OCI-LY3 (cell line): ENCODE results near the gene LPAR2.
A peak's percentile ranks its signal among the peaks of the same experiment; 100 is the strongest.

Source experiments
- EZH2phosphoT487 ChIP-seq: fragments of 200-600 bp; shearing (Covaris generic); IDR thresholded peaks from 2 replicates; pipeline ENCODE4 v1.6.1; 2018; ENCODE audit warnings: antibody characterized with exemption, mixed run types, low read depth
- TF ChIP-seq, protein P1 (sequence below): fragments of 200-600, 300-600 bp; sonication (generic); IDR thresholded peaks from 2 replicates; pipeline ENCODE4 v1.5.1; 2014; ENCODE audit warnings: antibody characterized with exemption, low read length, low read depth

DNA sequence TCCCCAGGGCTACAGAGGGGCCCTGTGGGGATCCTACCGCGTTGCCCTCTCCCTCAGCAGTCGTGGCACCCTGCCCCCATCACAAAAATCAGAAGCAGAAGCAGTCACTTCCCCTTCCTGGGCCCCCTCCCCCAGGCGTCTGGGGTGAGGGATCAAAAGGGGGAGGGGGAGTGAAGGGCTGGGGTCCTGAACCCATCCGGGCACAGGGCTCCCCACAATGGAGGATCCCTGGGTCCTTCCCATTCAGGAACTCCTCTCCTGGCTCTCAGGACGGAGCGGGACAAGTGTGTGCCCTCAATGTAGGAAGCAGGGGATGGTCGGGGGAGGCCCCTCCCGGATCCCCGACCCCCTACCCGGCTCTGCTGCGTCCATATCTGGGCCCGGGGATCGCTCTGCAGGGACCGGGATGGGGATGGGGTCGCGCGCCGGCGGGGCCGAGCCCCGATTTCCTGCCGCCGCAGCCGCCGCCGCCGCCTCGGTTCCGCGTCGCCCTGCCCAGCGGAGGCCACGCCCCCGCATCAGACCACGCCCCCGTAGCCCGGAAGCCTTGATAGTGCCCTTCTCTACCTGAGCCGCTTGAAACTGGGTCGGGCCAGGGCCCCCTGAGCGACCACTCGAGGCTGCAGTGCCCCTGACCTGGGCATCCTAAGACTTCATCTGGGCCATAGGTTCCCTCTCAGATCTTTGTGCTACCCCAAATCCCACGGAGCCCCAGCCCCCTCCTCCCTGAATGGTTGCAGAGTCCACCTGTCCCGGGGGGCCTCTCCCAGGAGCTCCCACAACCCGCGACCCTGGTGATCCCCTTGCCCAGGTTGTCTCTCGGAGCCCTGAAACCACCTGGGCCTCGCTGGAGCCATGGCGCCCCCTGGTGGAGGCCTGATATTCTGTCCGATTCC lies 15.4 kb upstream of the LPAR2 start, which contains the start of gene GMIP:
- TF ChIP-seq, protein P1, sequence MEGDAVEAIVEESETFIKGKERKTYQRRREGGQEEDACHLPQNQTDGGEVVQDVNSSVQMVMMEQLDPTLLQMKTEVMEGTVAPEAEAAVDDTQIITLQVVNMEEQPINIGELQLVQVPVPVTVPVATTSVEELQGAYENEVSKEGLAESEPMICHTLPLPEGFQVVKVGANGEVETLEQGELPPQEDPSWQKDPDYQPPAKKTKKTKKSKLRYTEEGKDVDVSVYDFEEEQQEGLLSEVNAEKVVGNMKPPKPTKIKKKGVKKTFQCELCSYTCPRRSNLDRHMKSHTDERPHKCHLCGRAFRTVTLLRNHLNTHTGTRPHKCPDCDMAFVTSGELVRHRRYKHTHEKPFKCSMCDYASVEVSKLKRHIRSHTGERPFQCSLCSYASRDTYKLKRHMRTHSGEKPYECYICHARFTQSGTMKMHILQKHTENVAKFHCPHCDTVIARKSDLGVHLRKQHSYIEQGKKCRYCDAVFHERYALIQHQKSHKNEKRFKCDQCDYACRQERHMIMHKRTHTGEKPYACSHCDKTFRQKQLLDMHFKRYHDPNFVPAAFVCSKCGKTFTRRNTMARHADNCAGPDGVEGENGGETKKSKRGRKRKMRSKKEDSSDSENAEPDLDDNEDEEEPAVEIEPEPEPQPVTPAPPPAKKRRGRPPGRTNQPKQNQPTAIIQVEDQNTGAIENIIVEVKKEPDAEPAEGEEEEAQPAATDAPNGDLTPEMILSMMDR: peak; percentile 97
- no peak for TF ChIP-seq EZH2phosphoT487
